ENCODE measurements around the gene DAPK3.

GRCh38 chr19:3916033-3916432 is 54.9 kb downstream of the DAPK3 start:
- TF ChIP-seq, protein P1, sequence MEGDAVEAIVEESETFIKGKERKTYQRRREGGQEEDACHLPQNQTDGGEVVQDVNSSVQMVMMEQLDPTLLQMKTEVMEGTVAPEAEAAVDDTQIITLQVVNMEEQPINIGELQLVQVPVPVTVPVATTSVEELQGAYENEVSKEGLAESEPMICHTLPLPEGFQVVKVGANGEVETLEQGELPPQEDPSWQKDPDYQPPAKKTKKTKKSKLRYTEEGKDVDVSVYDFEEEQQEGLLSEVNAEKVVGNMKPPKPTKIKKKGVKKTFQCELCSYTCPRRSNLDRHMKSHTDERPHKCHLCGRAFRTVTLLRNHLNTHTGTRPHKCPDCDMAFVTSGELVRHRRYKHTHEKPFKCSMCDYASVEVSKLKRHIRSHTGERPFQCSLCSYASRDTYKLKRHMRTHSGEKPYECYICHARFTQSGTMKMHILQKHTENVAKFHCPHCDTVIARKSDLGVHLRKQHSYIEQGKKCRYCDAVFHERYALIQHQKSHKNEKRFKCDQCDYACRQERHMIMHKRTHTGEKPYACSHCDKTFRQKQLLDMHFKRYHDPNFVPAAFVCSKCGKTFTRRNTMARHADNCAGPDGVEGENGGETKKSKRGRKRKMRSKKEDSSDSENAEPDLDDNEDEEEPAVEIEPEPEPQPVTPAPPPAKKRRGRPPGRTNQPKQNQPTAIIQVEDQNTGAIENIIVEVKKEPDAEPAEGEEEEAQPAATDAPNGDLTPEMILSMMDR (conservative IDR thresholded peaks at IDR 0.05; ENCODE audit: low read length), result no peak
- TF ChIP-seq EZH2phosphoT487 (IDR thresholded peaks at IDR 0.05; ENCODE audit: borderline replicate concordance), result no peak

Data from Loucy (cell line).